ENCODE results near the gene TREM2. TPM values are rescaled to one million over a fixed set of nuclear protein-coding genes. Genes with fewer than 3 reads are reported as not detected.

The TREM2 gene
- polyA plus RNA-seq, 1 donor from 2014 or later, result not detected

DNA sequence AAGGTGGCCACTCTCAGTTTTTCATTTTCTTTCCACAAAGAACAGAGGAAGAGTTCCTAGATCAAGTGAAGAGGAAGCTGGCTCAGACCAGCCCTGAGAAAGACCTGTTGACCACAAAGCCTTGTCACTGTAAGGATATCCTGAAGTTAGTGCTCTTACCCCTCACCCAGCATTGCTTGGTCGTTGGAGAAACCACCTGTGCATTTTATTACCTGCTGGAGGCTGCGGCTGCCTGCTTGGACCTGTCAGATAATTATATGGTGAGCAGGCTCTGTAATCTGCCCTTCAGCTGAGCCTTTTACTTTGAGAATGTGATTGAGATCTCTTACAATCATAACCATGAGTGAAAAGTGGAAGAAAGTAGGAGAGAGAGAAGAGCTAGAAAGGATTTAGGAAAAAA lies 30.7 kb downstream of the TREM2 start:
- Histone ChIP-seq H3K4me3 (ENCODE audit: low read length) (no peak overlapping the region), H3K27me3 (ENCODE audit: insufficient read depth, low read depth, low read length) (no peaks in the 10 kb centered on the region), H3K9ac (ENCODE audit: low read length) (no peak overlapping the region), H3F3A (ENCODE audit: insufficient read depth, low read length, poor library complexity, severe bottlenecking) (no peaks in the 10 kb centered on the region), H4K20me1 (ENCODE audit: insufficient read depth) (no peaks in the 10 kb centered on the region), H3K4me2 (ENCODE audit: low read length) (no peak overlapping the region), H3K9me3 (ENCODE audit: low read length) (no peaks in the 10 kb centered on the region), H3K36me3 (ENCODE audit: insufficient read depth, low read length) (no peaks in the 10 kb centered on the region), H3K79me2 (replicated peaks; ENCODE audit: insufficient read depth, low read length) (no peaks in the 10 kb centered on the region), H3K27ac (ENCODE audit: low read length) (no peak overlapping the region), H2AFZ (ENCODE audit: low read depth, low read length) (no peak overlapping the region), H3K9me2 (ENCODE audit: insufficient read depth, low read length) (no peaks in the 10 kb centered on the region)
- TF ChIP-seq POLR2AphosphoS5 (IDR thresholded peaks at IDR 0.05), result peak; percentile 13
- TF ChIP-seq, protein P1, sequence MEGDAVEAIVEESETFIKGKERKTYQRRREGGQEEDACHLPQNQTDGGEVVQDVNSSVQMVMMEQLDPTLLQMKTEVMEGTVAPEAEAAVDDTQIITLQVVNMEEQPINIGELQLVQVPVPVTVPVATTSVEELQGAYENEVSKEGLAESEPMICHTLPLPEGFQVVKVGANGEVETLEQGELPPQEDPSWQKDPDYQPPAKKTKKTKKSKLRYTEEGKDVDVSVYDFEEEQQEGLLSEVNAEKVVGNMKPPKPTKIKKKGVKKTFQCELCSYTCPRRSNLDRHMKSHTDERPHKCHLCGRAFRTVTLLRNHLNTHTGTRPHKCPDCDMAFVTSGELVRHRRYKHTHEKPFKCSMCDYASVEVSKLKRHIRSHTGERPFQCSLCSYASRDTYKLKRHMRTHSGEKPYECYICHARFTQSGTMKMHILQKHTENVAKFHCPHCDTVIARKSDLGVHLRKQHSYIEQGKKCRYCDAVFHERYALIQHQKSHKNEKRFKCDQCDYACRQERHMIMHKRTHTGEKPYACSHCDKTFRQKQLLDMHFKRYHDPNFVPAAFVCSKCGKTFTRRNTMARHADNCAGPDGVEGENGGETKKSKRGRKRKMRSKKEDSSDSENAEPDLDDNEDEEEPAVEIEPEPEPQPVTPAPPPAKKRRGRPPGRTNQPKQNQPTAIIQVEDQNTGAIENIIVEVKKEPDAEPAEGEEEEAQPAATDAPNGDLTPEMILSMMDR (IDR thresholded peaks at IDR 0.05; ENCODE audit: poor library complexity, severe bottlenecking), result no peak

DNA sequence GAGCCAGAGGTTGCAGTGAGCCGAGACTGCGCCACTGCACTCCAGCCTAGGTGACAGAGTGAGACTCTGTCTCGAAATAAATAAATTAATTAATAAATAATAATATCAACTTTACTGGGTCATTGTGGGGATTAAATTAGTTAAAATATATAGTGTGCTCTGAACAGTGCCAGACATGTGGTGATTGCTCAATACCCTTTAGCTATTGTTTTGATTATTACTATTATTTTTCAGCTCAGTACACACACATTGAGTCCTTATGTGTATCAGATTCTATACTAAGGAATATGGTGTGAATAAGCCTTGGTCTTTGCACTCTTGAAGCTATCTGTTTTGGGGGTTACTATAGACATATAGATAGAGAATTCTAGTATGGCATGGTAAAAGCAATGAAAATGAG lies 37.6 kb downstream of the TREM2 start:
- Histone ChIP-seq H3K27me3 (ENCODE audit: insufficient read depth, low read depth, low read length) (no peaks in the 10 kb centered on the region), H3K9me2 (ENCODE audit: insufficient read depth, low read length) (no peaks in the 10 kb centered on the region), H2AFZ (ENCODE audit: low read depth, low read length) (no peak overlapping the region), H3K9ac (ENCODE audit: low read length) (no peak overlapping the region), H3K4me3 (ENCODE audit: low read length) (no peak overlapping the region), H3F3A (ENCODE audit: insufficient read depth, low read length, poor library complexity, severe bottlenecking) (no peaks in the 10 kb centered on the region), H3K4me2 (ENCODE audit: low read length) (no peak overlapping the region), H3K27ac (ENCODE audit: low read length) (no peak overlapping the region), H3K36me3 (ENCODE audit: insufficient read depth, low read length) (no peaks in the 10 kb centered on the region), H3K79me2 (replicated peaks; ENCODE audit: insufficient read depth, low read length) (no peaks in the 10 kb centered on the region), H3K9me3 (ENCODE audit: low read length) (no peaks in the 10 kb centered on the region), H4K20me1 (ENCODE audit: insufficient read depth) (no peaks in the 10 kb centered on the region)
- TF ChIP-seq RAD21 (conservative IDR thresholded peaks at IDR 0.05) (no peak), EZH2 (IDR thresholded peaks at IDR 0.05; ENCODE audit: borderline replicate concordance, insufficient read depth, low read length, poor library complexity, severe bottlenecking) (no peak), POLR2AphosphoS5 (IDR thresholded peaks at IDR 0.05) (no peak), TAF1 (IDR thresholded peaks at IDR 0.05; ENCODE audit: low read depth) (no peak), MXI1 (conservative IDR thresholded peaks at IDR 0.05; ENCODE audit: poor library complexity, severe bottlenecking) (no peak), EP300 (conservative IDR thresholded peaks at IDR 0.05; ENCODE audit: poor library complexity, severe bottlenecking) (no peak), SMC3 (conservative IDR thresholded peaks at IDR 0.05; ENCODE audit: poor library complexity) (no peak)
- TF ChIP-seq, protein P1 (IDR thresholded peaks at IDR 0.05; ENCODE audit: poor library complexity, severe bottlenecking), result no peak
- TF ChIP-seq, protein P2, sequence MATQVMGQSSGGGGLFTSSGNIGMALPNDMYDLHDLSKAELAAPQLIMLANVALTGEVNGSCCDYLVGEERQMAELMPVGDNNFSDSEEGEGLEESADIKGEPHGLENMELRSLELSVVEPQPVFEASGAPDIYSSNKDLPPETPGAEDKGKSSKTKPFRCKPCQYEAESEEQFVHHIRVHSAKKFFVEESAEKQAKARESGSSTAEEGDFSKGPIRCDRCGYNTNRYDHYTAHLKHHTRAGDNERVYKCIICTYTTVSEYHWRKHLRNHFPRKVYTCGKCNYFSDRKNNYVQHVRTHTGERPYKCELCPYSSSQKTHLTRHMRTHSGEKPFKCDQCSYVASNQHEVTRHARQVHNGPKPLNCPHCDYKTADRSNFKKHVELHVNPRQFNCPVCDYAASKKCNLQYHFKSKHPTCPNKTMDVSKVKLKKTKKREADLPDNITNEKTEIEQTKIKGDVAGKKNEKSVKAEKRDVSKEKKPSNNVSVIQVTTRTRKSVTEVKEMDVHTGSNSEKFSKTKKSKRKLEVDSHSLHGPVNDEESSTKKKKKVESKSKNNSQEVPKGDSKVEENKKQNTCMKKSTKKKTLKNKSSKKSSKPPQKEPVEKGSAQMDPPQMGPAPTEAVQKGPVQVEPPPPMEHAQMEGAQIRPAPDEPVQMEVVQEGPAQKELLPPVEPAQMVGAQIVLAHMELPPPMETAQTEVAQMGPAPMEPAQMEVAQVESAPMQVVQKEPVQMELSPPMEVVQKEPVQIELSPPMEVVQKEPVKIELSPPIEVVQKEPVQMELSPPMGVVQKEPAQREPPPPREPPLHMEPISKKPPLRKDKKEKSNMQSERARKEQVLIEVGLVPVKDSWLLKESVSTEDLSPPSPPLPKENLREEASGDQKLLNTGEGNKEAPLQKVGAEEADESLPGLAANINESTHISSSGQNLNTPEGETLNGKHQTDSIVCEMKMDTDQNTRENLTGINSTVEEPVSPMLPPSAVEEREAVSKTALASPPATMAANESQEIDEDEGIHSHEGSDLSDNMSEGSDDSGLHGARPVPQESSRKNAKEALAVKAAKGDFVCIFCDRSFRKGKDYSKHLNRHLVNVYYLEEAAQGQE (IDR thresholded peaks at IDR 0.05; ENCODE audit: borderline replicate concordance), result no peak
